NT2/D1 (cell line): ENCODE data around the gene TUBB6.

Experiments
- SUZ12 ChIP-seq: IDR thresholded peaks from 2 replicates; pipeline ENCODE4 v1.6.1; 2011; ENCODE audit not compliant: insufficient read length, insufficient read depth; ENCODE audit errors: extremely low read depth
- ZNF274 ChIP-seq: IDR thresholded peaks from 2 replicates; pipeline ENCODE4 v1.6.1; 2011; ENCODE audit warnings: mild to moderate bottlenecking, low read depth, low read length

- no peak for TF ChIP-seq ZNF274
- TF ChIP-seq SUZ12 = no peak
Observed at GRCh38 chr18:12309683-12310198, 1.7 kb downstream of the TUBB6 start.
